GM18520 (cell line): Measurements from ENCODE around the gene PRTN3.

ENCODE experiments used
- ATAC-seq: cut with Tn5 transposase; IDR thresholded peaks from one replicate; pipeline ENCODE4 v1.9.1; 2021; ENCODE audit not compliant: unreplicated experiment

The PRTN3 gene

GRCh38 chr19:803099-803561 is 37.7 kb upstream of the PRTN3 start:
- ATAC-seq, result no peak

GRCh38 chr19:803686-804418 is 36.9 kb upstream of the PRTN3 start:
- ATAC-seq, result no peak

GRCh38 chr19:804419-805165 is 36.2 kb upstream of the PRTN3 start:
- no peak for ATAC-seq

GRCh38 chr19:805166-805551 is 35.6 kb upstream of the PRTN3 start:
- no peak for ATAC-seq

- ATAC-seq, result no peak
These were observed 34.9 kb upstream of the PRTN3 start for GRCh38 chr19:805600-806550.

- ATAC-seq, result no peak
These were observed 33.9 kb upstream of the PRTN3 start for GRCh38 chr19:806815-807421.

- no peak for ATAC-seq
These were observed 33.0 kb upstream of the PRTN3 start for GRCh38 chr19:807627-808422.

- no peak for ATAC-seq
These were observed 32.4 kb upstream of the PRTN3 start for GRCh38 chr19:808423-808775.

- ATAC-seq, result no peak
These were observed 30.5 kb upstream of the PRTN3 start for GRCh38 chr19:810077-810855.

GRCh38 chr19:810883-811489 is 29.8 kb upstream of the PRTN3 start:
- no peak for ATAC-seq

- ATAC-seq, result no peak
These were observed 29.2 kb upstream of the PRTN3 start for GRCh38 chr19:811506-812048.

GRCh38 chr19:812049-812746 is 28.6 kb upstream of the PRTN3 start:
- no peak for ATAC-seq

GRCh38 chr19:812747-813218 is 28.0 kb upstream of the PRTN3 start:
- no peak for ATAC-seq

- no peak for ATAC-seq
These were observed 27.3 kb upstream of the PRTN3 start for GRCh38 chr19:813219-814151.

- ATAC-seq, result no peak
These were observed 26.4 kb upstream of the PRTN3 start for GRCh38 chr19:814152-815078.
